Activated T-helper 2 cell treated with anti-CD3 and anti-CD28 coated beads, Interferon-gamma antibody, Interleukin-2, Interleukin-4, amounts not matched to agents 10 μg/mL and 5 μg/mL and 100 μg/mL, durations not matched to agents 14 hours and 24 hours and 36 hours (primary cell): ENCODE results near the gene DDAH2. TPM values are rescaled to one million over a fixed set of nuclear protein-coding genes. Genes with fewer than 3 reads are reported as not detected.
"Not testable (repeated sequence)": the region's sequence is repeated elsewhere in the genome, so short reads cannot be mapped to it uniquely, and the experiment has no call there.

Source experiments
- DNase-seq: peaks from one replicate; pipeline ENCODE4 v3.0.0; 2021; ENCODE audit warnings: low spot score
- H3K27ac Mint-ChIP-seq: one replicate; pipeline ENCODE4 v1.8.0; 2021; ENCODE audit warnings: mixed read lengths
- H3K27me3 Mint-ChIP-seq: one replicate; pipeline ENCODE4 v1.8.0; 2021; ENCODE audit warnings: low read depth, mixed read lengths
- H3K36me3 Mint-ChIP-seq: one replicate; pipeline ENCODE4 v1.8.0; 2021; ENCODE audit warnings: low read depth, mixed read lengths
- H3K4me1 Mint-ChIP-seq: one replicate; pipeline ENCODE4 v1.8.0; 2021; ENCODE audit warnings: low read depth, mixed read lengths
- H3K4me3 Mint-ChIP-seq: one replicate; pipeline ENCODE4 v1.8.0; 2021; ENCODE audit warnings: low read depth, mild to moderate bottlenecking, moderate library complexity, mixed read lengths
- H3K9me3 Mint-ChIP-seq: one replicate; pipeline ENCODE4 v1.8.0; 2021; ENCODE audit warnings: mixed read lengths
- intact Hi-C: fragments of 100-400 bp; cut with micrococcal nuclease; formaldehyde crosslinking; loops from one replicate; pipeline ENCODE4 v1.15.1; 2023
- total RNA-seq: library from RNA; stranded (reverse); gene quantifications from 2 replicates; pipeline ENCODE4 v1.2.3, GENCODE V29; 2022

DDAH2 gene
- total RNA-seq, 1 donor from 2014 or later = 7.7 TPM

- no peak overlapping the region for H3K27ac Mint-ChIP-seq
Measured at GRCh38 chr6:31713991-31714684, 15.0 kb downstream of the DDAH2 start.

GRCh38 chr6:31713465-31713864 lies 15.6 kb downstream of the DDAH2 start:
- intact Hi-C loops = no loop called here
- H3K4me1 Mint-ChIP-seq = peaks cover 9% of the 10 kb centered on the region
- no peak for DNase-seq
- H3K4me3 Mint-ChIP-seq = no peak overlapping the region
- no peak overlapping the region for H3K27ac Mint-ChIP-seq
- no peaks in the 10 kb centered on the region for H3K36me3 Mint-ChIP-seq
- H3K27me3 Mint-ChIP-seq = peaks cover 9% of the 10 kb centered on the region
- no peaks in the 10 kb centered on the region for H3K9me3 Mint-ChIP-seq

More at GRCh38 chr6:31713991-31714684, 15.0 kb downstream of the DDAH2 start:
- H3K27me3 Mint-ChIP-seq = peaks cover 9% of the 10 kb centered on the region
- H3K4me3 Mint-ChIP-seq = no peak overlapping the region
- H3K36me3 Mint-ChIP-seq = no peaks in the 10 kb centered on the region
- H3K4me1 Mint-ChIP-seq = peaks cover 9% of the 10 kb centered on the region
- no peaks in the 10 kb centered on the region for H3K9me3 Mint-ChIP-seq
- intact Hi-C loops = no loop called here
- no peak for DNase-seq

- H3K27ac Mint-ChIP-seq = no peak overlapping the region
- H3K27me3 Mint-ChIP-seq = peaks cover 9% of the 10 kb centered on the region
- intact Hi-C loops = no loop called here
- peaks cover 9% of the 10 kb centered on the region for H3K4me1 Mint-ChIP-seq
- H3K9me3 Mint-ChIP-seq = no peaks in the 10 kb centered on the region
- DNase-seq = no peak
- no peaks in the 10 kb centered on the region for H3K36me3 Mint-ChIP-seq
- H3K4me3 Mint-ChIP-seq = no peak overlapping the region
Measured at GRCh38 chr6:31712296-31712695, 16.8 kb downstream of the DDAH2 start.

GRCh38 chr6:31711233-31711632 lies 17.9 kb downstream of the DDAH2 start:
- H3K9me3 Mint-ChIP-seq = no peaks in the 10 kb centered on the region
- H3K36me3 Mint-ChIP-seq = no peaks in the 10 kb centered on the region
- DNase-seq = no peak
- H3K4me1 Mint-ChIP-seq = peaks cover 9% of the 10 kb centered on the region
- intact Hi-C loops = no loop called here
- H3K4me3 Mint-ChIP-seq = no peak overlapping the region
- H3K27ac Mint-ChIP-seq = no peak overlapping the region
- peaks cover 9% of the 10 kb centered on the region for H3K27me3 Mint-ChIP-seq

GRCh38 chr6:31710523-31711219 lies 18.4 kb downstream of the DDAH2 start:
- no peak overlapping the region for H3K27ac Mint-ChIP-seq
- no peak overlapping the region for H3K4me3 Mint-ChIP-seq

GRCh38 chr6:31709157-31709556 lies 19.9 kb downstream of the DDAH2 start:
- DNase-seq, H3K4me1 Mint-ChIP-seq, H3K27ac Mint-ChIP-seq, H3K36me3 Mint-ChIP-seq, H3K27me3 Mint-ChIP-seq, H3K9me3 Mint-ChIP-seq, intact Hi-C loops, H3K4me3 Mint-ChIP-seq: not testable (repeated sequence)

More at GRCh38 chr6:31710523-31711219, 18.4 kb downstream of the DDAH2 start:
- H3K27me3 Mint-ChIP-seq = peaks cover 9% of the 10 kb centered on the region
- intact Hi-C loops = no loop called here
- H3K4me1 Mint-ChIP-seq = peaks cover 9% of the 10 kb centered on the region
- DNase-seq = no peak
- no peaks in the 10 kb centered on the region for H3K36me3 Mint-ChIP-seq
- H3K9me3 Mint-ChIP-seq = no peaks in the 10 kb centered on the region

- Mint-ChIP-seq H3K4me3 (no peak overlapping the region), H3K9me3 (no peaks in the 10 kb centered on the region), H3K36me3 (no peaks in the 10 kb centered on the region), H3K27me3 (peaks cover 6% of the 10 kb centered on the region), H3K27ac (no peak overlapping the region), H3K4me1 (peaks cover 13% of the 10 kb centered on the region)
- no peak for DNase-seq
- intact Hi-C loops = no loop called here
Measured at GRCh38 chr6:31708224-31708623, 20.9 kb downstream of the DDAH2 start.

GRCh38 chr6:31707701-31708100 lies 21.4 kb downstream of the DDAH2 start:
- intact Hi-C loops = no loop called here
- H3K4me3 Mint-ChIP-seq = no peak overlapping the region
- H3K36me3 Mint-ChIP-seq = no peaks in the 10 kb centered on the region
- H3K9me3 Mint-ChIP-seq = no peaks in the 10 kb centered on the region
- H3K27me3 Mint-ChIP-seq = peaks cover 4% of the 10 kb centered on the region
- peaks cover 13% of the 10 kb centered on the region for H3K4me1 Mint-ChIP-seq
- DNase-seq = no peak
- H3K27ac Mint-ChIP-seq = no peak overlapping the region

GRCh38 chr6:31706599-31706998 lies 22.5 kb downstream of the DDAH2 start, which contains the start of gene LY6G6F:
Gene LY6G6F, plus strand, starts transcription at chr6:31706866. Its CDS starts 41 bp downstream, at chr6:31706907.
- Mint-ChIP-seq H3K4me1 (peaks cover 18% of the 10 kb centered on the region), H3K27ac (no peak within 1 kb of the TSS), H3K36me3 (no peaks in the 10 kb centered on the region), H3K4me3 (no peak within 1 kb of the TSS), H3K27me3 (no peaks in the 10 kb centered on the region), H3K9me3 (no peaks in the 10 kb centered on the region)
- intact Hi-C loops = no loop called here
- DNase-seq = no peak

- Mint-ChIP-seq H3K4me3 (no peak overlapping the region), H3K4me1 (peaks cover 20% of the 10 kb centered on the region), H3K36me3 (peaks cover 4% of the 10 kb centered on the region), H3K9me3 (no peaks in the 10 kb centered on the region), H3K27me3 (no peaks in the 10 kb centered on the region), H3K27ac (no peak overlapping the region)
- no peak for DNase-seq
- intact Hi-C loops = no loop called here
Measured at GRCh38 chr6:31705931-31706330, 23.2 kb downstream of the DDAH2 start.

- intact Hi-C loops = loop anchor here (1.0 to 2.0 kb wide), 2 partner anchors 31 to 38 kb away; partner anchors contain the start of gene GPANK1
- peaks cover 8% of the 10 kb centered on the region for H3K36me3 Mint-ChIP-seq
- H3K4me3 Mint-ChIP-seq = peak within 1 kb of the TSS; percentile 99
Measured at GRCh38 chr6:31702819-31703716, 26.0 kb downstream of the DDAH2 start, which contains the start of gene ABHD16A. Gene ABHD16A, minus strand, starts transcription at chr6:31703324. Its CDS starts 43 bp downstream, at chr6:31703281.

GRCh38 chr6:31702405-31702818 lies 26.7 kb downstream of the DDAH2 start:
- Mint-ChIP-seq H3K4me1 (peaks cover 26% of the 10 kb centered on the region), H3K27me3 (no peaks in the 10 kb centered on the region), H3K27ac (peak overlapping the region; percentile 98), H3K36me3 (peaks cover 15% of the 10 kb centered on the region), H3K9me3 (no peaks in the 10 kb centered on the region), H3K4me3 (peak overlapping the region; percentile 99)
- no peak for DNase-seq
- intact Hi-C loops = loop anchor here (2.0 kb wide), 1 partner anchor 38 kb away; the partner anchor contains the start of gene GPANK1

More at GRCh38 chr6:31702819-31703716, 26.0 kb downstream of the DDAH2 start, which contains the start of gene ABHD16A:
- H3K27me3 Mint-ChIP-seq = no peaks in the 10 kb centered on the region
- H3K27ac Mint-ChIP-seq = peak within 1 kb of the TSS; percentile 98
- H3K9me3 Mint-ChIP-seq = no peaks in the 10 kb centered on the region
- H3K4me1 Mint-ChIP-seq = peaks cover 20% of the 10 kb centered on the region
- peak; percentile 96 for DNase-seq
